Measurements from ENCODE around the gene HIVEP3.

The HIVEP3 gene

GRCh38 chr1:41908288-41908895, 10.3 kb downstream of the HIVEP3 start:
- Histone ChIP-seq H3K27me3 (ENCODE audit: insufficient read depth, poor library complexity, severe bottlenecking) (peaks cover 4% of the 10 kb centered on the region), H3K4me3 (replicated peaks; ENCODE audit: insufficient read depth, low read length) (no peak overlapping the region), H3K27ac (replicated peaks) (no peak overlapping the region)
- no peak for DNase-seq (ENCODE audit: low read depth in 1 of 2, low spot score in 1 of 2)
- TF ChIP-seq, protein P1, sequence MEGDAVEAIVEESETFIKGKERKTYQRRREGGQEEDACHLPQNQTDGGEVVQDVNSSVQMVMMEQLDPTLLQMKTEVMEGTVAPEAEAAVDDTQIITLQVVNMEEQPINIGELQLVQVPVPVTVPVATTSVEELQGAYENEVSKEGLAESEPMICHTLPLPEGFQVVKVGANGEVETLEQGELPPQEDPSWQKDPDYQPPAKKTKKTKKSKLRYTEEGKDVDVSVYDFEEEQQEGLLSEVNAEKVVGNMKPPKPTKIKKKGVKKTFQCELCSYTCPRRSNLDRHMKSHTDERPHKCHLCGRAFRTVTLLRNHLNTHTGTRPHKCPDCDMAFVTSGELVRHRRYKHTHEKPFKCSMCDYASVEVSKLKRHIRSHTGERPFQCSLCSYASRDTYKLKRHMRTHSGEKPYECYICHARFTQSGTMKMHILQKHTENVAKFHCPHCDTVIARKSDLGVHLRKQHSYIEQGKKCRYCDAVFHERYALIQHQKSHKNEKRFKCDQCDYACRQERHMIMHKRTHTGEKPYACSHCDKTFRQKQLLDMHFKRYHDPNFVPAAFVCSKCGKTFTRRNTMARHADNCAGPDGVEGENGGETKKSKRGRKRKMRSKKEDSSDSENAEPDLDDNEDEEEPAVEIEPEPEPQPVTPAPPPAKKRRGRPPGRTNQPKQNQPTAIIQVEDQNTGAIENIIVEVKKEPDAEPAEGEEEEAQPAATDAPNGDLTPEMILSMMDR (IDR thresholded peaks at IDR 0.05; ENCODE audit: insufficient read depth, low read length), result no peak
- TF ChIP-seq, protein P2, sequence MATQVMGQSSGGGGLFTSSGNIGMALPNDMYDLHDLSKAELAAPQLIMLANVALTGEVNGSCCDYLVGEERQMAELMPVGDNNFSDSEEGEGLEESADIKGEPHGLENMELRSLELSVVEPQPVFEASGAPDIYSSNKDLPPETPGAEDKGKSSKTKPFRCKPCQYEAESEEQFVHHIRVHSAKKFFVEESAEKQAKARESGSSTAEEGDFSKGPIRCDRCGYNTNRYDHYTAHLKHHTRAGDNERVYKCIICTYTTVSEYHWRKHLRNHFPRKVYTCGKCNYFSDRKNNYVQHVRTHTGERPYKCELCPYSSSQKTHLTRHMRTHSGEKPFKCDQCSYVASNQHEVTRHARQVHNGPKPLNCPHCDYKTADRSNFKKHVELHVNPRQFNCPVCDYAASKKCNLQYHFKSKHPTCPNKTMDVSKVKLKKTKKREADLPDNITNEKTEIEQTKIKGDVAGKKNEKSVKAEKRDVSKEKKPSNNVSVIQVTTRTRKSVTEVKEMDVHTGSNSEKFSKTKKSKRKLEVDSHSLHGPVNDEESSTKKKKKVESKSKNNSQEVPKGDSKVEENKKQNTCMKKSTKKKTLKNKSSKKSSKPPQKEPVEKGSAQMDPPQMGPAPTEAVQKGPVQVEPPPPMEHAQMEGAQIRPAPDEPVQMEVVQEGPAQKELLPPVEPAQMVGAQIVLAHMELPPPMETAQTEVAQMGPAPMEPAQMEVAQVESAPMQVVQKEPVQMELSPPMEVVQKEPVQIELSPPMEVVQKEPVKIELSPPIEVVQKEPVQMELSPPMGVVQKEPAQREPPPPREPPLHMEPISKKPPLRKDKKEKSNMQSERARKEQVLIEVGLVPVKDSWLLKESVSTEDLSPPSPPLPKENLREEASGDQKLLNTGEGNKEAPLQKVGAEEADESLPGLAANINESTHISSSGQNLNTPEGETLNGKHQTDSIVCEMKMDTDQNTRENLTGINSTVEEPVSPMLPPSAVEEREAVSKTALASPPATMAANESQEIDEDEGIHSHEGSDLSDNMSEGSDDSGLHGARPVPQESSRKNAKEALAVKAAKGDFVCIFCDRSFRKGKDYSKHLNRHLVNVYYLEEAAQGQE (IDR thresholded peaks at IDR 0.05; ENCODE audit: insufficient replicate concordance, low read depth), result no peak

- no peak overlapping the region for H3K4me3 ChIP-seq (replicated peaks; ENCODE audit: insufficient read depth, low read length)
- TF ChIP-seq, protein P1 (IDR thresholded peaks at IDR 0.05; ENCODE audit: insufficient read depth, low read length), result no peak
- TF ChIP-seq, protein P2 (IDR thresholded peaks at IDR 0.05; ENCODE audit: insufficient replicate concordance, low read depth), result no peak
- TF ChIP-seq POLR2AphosphoS5 (IDR thresholded peaks at IDR 0.05; ENCODE audit: low read depth) (no peak), GABPA (IDR thresholded peaks at IDR 0.05; ENCODE audit: low read depth) (no peak)
- no peak overlapping the region for H3K27ac ChIP-seq (replicated peaks)
- no peak for DNase-seq (ENCODE audit: low read depth in 1 of 2, low spot score in 1 of 2)
- H3K27me3 ChIP-seq (ENCODE audit: insufficient read depth, poor library complexity, severe bottlenecking), result peaks cover 4% of the 10 kb centered on the region
Observed at GRCh38 chr1:41907446-41907845, 11.3 kb downstream of the HIVEP3 start.

GRCh38 chr1:41906943-41907342, 11.8 kb downstream of the HIVEP3 start:
- Histone ChIP-seq H3K27ac (replicated peaks) (no peak overlapping the region), H3K4me3 (replicated peaks; ENCODE audit: insufficient read depth, low read length) (no peak overlapping the region)
- DNase-seq (ENCODE audit: low read depth in 1 of 2, low spot score in 1 of 2), result no peak

GRCh38 chr1:41905093-41905675, 13.5 kb downstream of the HIVEP3 start:
- no peak for DNase-seq (ENCODE audit: low read depth in 1 of 2, low spot score in 1 of 2)
- H3K27me3 ChIP-seq (ENCODE audit: insufficient read depth, poor library complexity, severe bottlenecking), result no peaks in the 10 kb centered on the region
- H3K27ac ChIP-seq (replicated peaks), result no peak overlapping the region
- TF ChIP-seq GABPA (IDR thresholded peaks at IDR 0.05; ENCODE audit: low read depth) (no peak), POLR2AphosphoS5 (IDR thresholded peaks at IDR 0.05; ENCODE audit: low read depth) (no peak), SPI1 (IDR thresholded peaks at IDR 0.05; ENCODE audit: borderline replicate concordance, low read depth) (no peak)
- TF ChIP-seq, protein P1 (IDR thresholded peaks at IDR 0.05; ENCODE audit: insufficient read depth, low read length), result no peak
- TF ChIP-seq, protein P2 (IDR thresholded peaks at IDR 0.05; ENCODE audit: insufficient replicate concordance, low read depth), result no peak
- H3K4me3 ChIP-seq (replicated peaks; ENCODE audit: insufficient read depth, low read length), result no peak overlapping the region

More at GRCh38 chr1:41906943-41907342, 11.8 kb downstream of the HIVEP3 start:
- TF ChIP-seq POLR2AphosphoS5 (IDR thresholded peaks at IDR 0.05; ENCODE audit: low read depth) (no peak), SPI1 (IDR thresholded peaks at IDR 0.05; ENCODE audit: borderline replicate concordance, low read depth) (peak; percentile 97)
- peaks cover 3% of the 10 kb centered on the region for H3K27me3 ChIP-seq (ENCODE audit: insufficient read depth, poor library complexity, severe bottlenecking)
